GM20000 (cell line): Measurements from ENCODE around the gene DDX17.

Source experiments
- DNase-seq: peaks from one replicate; pipeline ENCODE4 v3.0.0; 2012; ENCODE audit warnings: low spot score
- TF ChIP-seq, protein P1 (sequence below): IDR thresholded peaks from 2 replicates; pipeline ENCODE4 v1.5.1; 2012; ENCODE audit warnings: mild to moderate bottlenecking, control low read depth; ENCODE audit errors: extremely low read depth, missing control alignments

DDX17 gene

DNA sequence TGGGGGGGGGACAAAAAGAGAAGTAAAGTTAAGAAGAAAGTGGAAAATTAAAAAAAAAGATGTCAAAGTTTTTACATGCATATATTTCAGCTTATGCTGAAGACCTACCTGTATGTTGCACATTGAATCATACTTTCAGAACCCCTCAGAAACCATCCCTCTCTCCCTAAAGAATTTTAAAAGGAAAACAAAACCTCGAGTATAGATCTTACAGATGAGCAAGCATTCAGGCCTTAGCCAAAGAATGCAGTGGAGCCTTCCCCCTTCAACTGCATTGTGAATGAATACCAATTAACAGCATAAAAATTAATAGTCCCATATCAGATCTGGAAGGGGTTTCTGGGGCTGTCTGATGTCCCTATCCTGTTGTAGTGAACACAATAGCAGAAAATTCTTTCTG lies 21.9 kb downstream of the DDX17 start:
- DNase-seq = no peak
- TF ChIP-seq, protein P1, sequence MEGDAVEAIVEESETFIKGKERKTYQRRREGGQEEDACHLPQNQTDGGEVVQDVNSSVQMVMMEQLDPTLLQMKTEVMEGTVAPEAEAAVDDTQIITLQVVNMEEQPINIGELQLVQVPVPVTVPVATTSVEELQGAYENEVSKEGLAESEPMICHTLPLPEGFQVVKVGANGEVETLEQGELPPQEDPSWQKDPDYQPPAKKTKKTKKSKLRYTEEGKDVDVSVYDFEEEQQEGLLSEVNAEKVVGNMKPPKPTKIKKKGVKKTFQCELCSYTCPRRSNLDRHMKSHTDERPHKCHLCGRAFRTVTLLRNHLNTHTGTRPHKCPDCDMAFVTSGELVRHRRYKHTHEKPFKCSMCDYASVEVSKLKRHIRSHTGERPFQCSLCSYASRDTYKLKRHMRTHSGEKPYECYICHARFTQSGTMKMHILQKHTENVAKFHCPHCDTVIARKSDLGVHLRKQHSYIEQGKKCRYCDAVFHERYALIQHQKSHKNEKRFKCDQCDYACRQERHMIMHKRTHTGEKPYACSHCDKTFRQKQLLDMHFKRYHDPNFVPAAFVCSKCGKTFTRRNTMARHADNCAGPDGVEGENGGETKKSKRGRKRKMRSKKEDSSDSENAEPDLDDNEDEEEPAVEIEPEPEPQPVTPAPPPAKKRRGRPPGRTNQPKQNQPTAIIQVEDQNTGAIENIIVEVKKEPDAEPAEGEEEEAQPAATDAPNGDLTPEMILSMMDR = no peak

DNA sequence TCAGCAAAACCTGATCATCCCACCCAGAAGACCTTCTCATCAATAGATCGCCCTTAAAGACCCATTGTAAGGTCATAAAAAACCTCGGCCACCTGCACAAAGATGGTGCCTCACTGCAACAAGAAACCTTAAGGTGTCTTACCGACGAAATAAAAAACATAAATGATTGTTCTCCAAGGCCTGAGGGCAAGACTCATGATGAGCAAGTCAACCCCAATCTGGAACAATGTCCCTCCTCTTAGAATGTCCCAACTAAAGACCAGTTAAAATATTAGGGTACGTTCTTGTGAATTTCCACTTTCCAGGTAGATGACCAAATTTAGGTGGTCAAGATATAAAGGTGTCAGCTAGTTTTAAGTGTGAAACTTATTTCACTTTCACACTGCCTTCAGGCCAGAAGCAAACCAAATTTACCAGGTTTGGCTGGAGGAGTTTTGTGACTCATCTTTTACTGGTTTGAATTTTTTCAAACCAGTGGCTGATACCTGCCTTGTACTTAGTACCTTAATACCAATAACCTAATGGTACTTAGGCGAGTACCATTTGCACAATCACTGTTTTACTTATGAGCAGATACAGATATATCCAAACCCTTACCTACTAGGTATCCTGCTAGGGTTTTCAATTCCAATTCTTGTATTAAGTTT lies 23.3 kb downstream of the DDX17 start:
- no peak for DNase-seq
- TF ChIP-seq, protein P1 = no peak

DNA sequence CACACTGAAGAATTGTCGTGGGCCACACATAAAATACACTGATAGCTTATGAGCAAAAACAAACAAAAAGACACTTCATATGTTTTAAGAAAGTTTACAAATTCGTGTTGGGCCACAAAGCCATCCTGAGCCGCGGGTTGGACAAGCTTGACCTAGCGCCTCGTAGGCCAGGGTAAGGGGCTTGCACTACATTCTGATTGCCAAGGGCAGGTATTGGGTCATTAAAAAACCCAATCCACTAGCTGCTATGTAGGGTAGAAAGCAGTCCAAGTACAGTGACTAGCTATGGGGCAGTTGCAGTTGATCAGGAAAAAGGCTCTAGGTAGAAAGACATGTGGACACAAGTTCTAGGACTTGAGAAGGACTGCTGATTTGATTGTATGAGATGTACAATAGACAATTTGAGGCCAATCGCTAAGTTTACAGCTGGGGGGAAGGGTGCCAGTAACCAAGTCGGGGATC lies 24.2 kb downstream of the DDX17 start:
- no peak for DNase-seq
- TF ChIP-seq, protein P1 = no peak

DNA sequence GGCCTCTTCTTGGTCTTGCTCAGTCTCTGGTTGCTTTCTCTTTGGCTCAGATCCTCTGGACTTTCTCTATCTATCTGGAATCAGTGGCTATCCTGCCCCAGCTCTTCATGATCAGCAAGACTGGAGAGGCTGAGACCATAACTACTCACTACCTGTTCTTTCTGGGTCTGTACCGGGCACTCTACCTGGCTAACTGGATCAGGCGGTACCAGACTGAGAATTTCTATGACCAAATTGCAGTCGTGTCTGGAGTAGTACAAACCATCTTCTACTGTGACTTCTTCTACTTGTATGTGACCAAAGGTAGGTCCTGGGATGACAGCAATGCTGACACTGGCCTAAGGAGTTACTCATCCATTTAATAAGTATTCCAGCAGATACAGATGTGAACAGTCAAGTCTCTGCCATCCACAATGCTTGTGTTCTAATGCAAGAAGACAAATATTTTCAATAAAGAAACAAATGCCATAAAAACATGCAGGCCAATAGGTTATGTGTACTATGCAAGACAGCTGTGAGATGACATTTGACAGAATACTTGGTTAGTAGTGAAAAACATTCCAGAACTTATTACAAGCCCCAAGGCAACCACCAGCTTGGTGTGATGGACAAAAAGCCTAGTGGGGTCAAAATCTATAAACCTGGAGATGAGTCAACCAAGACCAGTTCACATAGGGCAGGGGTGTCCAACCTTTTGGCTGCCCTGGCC lies 24.8 kb downstream of the DDX17 start:
- no peak for DNase-seq
- TF ChIP-seq, protein P1 = no peak

DNA sequence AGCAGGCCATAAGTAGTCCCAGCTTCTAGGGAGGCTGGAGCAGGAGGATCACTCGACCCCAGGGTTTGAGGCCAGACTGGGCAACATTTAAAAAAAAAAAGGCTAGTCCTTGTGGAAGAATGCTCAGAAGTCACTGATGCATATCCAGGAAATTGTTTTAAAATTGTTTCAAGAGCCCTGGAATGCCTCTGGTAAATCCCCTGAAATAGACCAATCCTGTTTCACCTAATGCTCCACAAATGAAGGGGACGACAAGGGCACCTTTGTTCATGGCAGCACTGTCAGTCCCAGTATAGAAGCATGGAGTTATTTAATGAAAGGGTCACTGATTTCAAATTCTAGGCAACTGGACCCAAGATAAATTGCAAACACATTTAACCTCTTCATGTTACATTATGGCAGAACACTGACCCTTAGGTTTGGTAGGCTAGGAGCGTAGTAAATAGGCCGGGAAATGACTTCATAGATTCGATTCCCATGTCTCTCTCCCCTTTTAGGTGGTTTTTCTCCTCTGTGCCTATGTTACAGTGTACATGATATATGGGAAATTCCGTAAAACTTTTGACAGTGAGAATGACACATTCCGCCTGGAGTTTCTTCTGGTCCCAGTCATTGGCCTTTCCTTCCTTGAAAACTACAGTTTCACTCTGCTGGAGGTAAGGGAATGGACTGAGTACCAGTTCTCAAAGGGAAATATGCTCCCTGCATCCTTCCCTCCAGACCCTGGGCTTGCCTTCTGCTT lies 26.8 kb downstream of the DDX17 start:
- DNase-seq = no peak
- TF ChIP-seq, protein P1 = no peak

DNA sequence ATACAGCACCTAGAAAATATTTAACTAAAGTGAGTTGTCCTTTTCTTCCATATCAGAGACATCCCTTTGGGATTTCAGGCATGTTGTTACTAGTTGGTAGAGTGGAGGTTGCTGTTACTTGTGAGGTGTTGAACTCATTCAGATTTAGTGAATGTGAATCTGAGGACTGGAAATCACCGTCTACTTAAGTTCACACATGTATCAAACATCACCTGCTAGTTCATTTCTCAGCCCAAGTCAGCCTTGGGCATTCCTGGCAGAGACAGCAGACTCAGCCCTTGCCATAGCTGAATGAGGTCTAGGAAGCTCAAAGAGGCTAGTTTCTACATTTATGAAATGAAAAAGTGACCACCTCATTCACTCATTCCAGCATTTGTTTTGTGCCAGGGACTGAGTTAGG lies 28.5 kb downstream of the DDX17 start:
- TF ChIP-seq, protein P1 = no peak
- DNase-seq = no peak
